H1 (cell line): ENCODE results near the gene CDHR2. TPM values are rescaled to one million over a fixed set of nuclear protein-coding genes. Genes with fewer than 3 reads are reported as not detected.

Experiments used
- CTCF ChIA-PET: fragments of 300-600 bp; sonication (Branson Sonifier 250); formaldehyde crosslinking; loops from one replicate; lab custom pipeline; 2021; ENCODE audit not compliant: partially characterized antibody; lab: Charles Lee
- POLR2A ChIA-PET: fragments of 300-600 bp; sonication (Branson Sonifier 250); formaldehyde crosslinking; loops from one replicate; lab custom pipeline; 2021; ENCODE audit warnings: inconsistent platforms; ENCODE audit not compliant: partially characterized antibody; lab: Charles Lee
- DNase-seq, 2 experiments: peaks; one replicate each; pipeline versions ENCODE4 v3.0.0 to v3.0.0-alpha.2; 2010 to 2022; ENCODE audit warnings: low spot score in 2 of 2, low read depth in 1 of 2, mixed read lengths in 1 of 2
- FAIRE-seq: peaks from 2 replicates; lab custom pipeline; 2011; peaks lifted over from hg19 to GRCh38; lab: Jason Lieb, UNC
- H2AFZ ChIP-seq: 2 replicates; pipeline ENCODE4 v1.8.1; 2012; ENCODE audit warnings: low read length, inconsistent platforms
- H2AK5ac ChIP-seq: 2 replicates; pipeline ENCODE4 v1.6.1; 2013; ENCODE audit warnings: low read depth, low read length
- H2BK120ac ChIP-seq: replicated peaks from 2 replicates; pipeline ENCODE3; 2013; ENCODE audit warnings: low read depth, low read length, inconsistent platforms
- H2BK12ac ChIP-seq: 2 replicates; pipeline ENCODE4 v1.6.1; 2013; ENCODE audit warnings: low read depth, low read length
- H2BK15ac ChIP-seq: 2 replicates; pipeline ENCODE4 v1.6.1; 2013; ENCODE audit warnings: low read length
- H2BK20ac ChIP-seq: 2 replicates; pipeline ENCODE4 v1.6.1; 2013; ENCODE audit warnings: low read length
- H2BK5ac ChIP-seq: 2 replicates; pipeline ENCODE4 v1.6.1; 2013; ENCODE audit warnings: low read depth, low read length
- H3K14ac ChIP-seq: 2 replicates; pipeline ENCODE4 v1.6.1; 2013; ENCODE audit warnings: inconsistent platforms; ENCODE audit not compliant: insufficient read length
- H3K18ac ChIP-seq: 2 replicates; pipeline ENCODE4 v1.6.1; 2013; ENCODE audit warnings: low read length; ENCODE audit errors: extremely low read depth
- H3K23ac ChIP-seq: 2 replicates; pipeline ENCODE4 v1.6.1; 2013; ENCODE audit warnings: inconsistent platforms; ENCODE audit not compliant: insufficient read length
- H3K23me2 ChIP-seq: 2 replicates; pipeline ENCODE4 v1.6.1; 2013; ENCODE audit warnings: low read depth, low read length
- H3K27ac ChIP-seq: 2 replicates; pipeline ENCODE4 v1.6.1; 2011; ENCODE audit warnings: low read depth, low read length, inconsistent platforms
- H3K27me3 ChIP-seq, 4 experiments: replicated peaks in 1 of 4; 1 replicate in 1 of 4; 2 replicates in 3 of 4; pipeline versions ENCODE4 v1.6.1 to v1.8.1; 2011 to 2013; ENCODE audit warnings: low read length in 3 of 4, mild to moderate bottlenecking in 3 of 4, inconsistent platforms in 2 of 4, mixed read lengths in 2 of 4, moderate library complexity in 1 of 4; ENCODE audit not compliant: control insufficient read depth in 3 of 4, insufficient read depth in 3 of 4; ENCODE audit errors: extremely low read depth in 1 of 4
- H3K36me3 ChIP-seq, 4 experiments: 2 replicates each; pipeline versions ENCODE4 v1.6.1 to v1.8.1; 2011 to 2013; ENCODE audit warnings: mild to moderate bottlenecking in 4 of 4, low read length in 3 of 4, moderate library complexity in 2 of 4, control low read depth in 1 of 4, inconsistent platforms in 1 of 4; ENCODE audit not compliant: insufficient read depth in 4 of 4, control insufficient read depth in 2 of 4
- H3K4ac ChIP-seq: replicated peaks from 2 replicates; pipeline ENCODE3; 2013; ENCODE audit warnings: low read length, low read depth, mixed read lengths, inconsistent platforms; ENCODE audit not compliant: insufficient read length
- H3K4me1 ChIP-seq, 4 experiments: replicated peaks in 1 of 4; 1 replicate in 1 of 4; 2 replicates in 3 of 4; pipeline versions ENCODE4 v1.6.1 to v1.8.1; 2011 to 2013; ENCODE audit warnings: low read length in 3 of 4, inconsistent platforms in 2 of 4, mixed read lengths in 1 of 4; ENCODE audit not compliant: insufficient read depth in 4 of 4, control insufficient read depth in 3 of 4
- H3K4me2 ChIP-seq, 2 experiments: 2 replicates each; pipeline versions ENCODE4 v1.6.1 to v1.8.1; 2011 to 2013; ENCODE audit warnings: low read depth in 2 of 2, low read length in 2 of 2, control low read depth in 1 of 2, inconsistent platforms in 1 of 2, mild to moderate bottlenecking in 1 of 2; ENCODE audit not compliant: insufficient read depth in 1 of 2
- H3K4me3 ChIP-seq, 4 experiments: fragments of 200-600, 300-600 bp in 1 of 4; sonication (generic), shearing (Covaris generic), sonication (Bioruptor Twin) in 1 of 4; 2 replicates each; pipeline versions ENCODE4 v1.5.1 to v1.8.1; 2011 to 2016; ENCODE audit warnings: low read length in 4 of 4, low read depth in 3 of 4, control low read depth in 2 of 4, inconsistent platforms in 2 of 4, mild to moderate bottlenecking in 2 of 4, mixed read lengths in 1 of 4, moderate library complexity in 1 of 4; ENCODE audit not compliant: insufficient read depth in 2 of 4; ENCODE audit errors: extremely low read depth in 1 of 4
- H3K56ac ChIP-seq: replicated peaks from 2 replicates; pipeline ENCODE3; 2013; ENCODE audit warnings: low read depth, mild to moderate bottlenecking, mixed read lengths, low read length, inconsistent platforms; ENCODE audit not compliant: insufficient read length
- H3K79me1 ChIP-seq: 2 replicates; pipeline ENCODE4 v1.6.1; 2013; ENCODE audit warnings: low read depth, low read length, control low read depth
- H3K79me2 ChIP-seq, 2 experiments: 2 replicates each; pipeline versions ENCODE4 v1.6.1 to v1.8.1; 2012 to 2013; ENCODE audit warnings: low read length in 2 of 2, mild to moderate bottlenecking in 2 of 2, inconsistent platforms in 1 of 2; ENCODE audit not compliant: insufficient read depth in 2 of 2, control insufficient read depth in 1 of 2
- H3K9ac ChIP-seq, 4 experiments: replicated peaks in 1 of 4; 1 replicate in 1 of 4; 2 replicates in 3 of 4; pipeline versions ENCODE4 v1.6.1 to v1.8.1; 2011 to 2013; ENCODE audit warnings: low read depth in 3 of 4, low read length in 3 of 4, control low read depth in 2 of 4, mild to moderate bottlenecking in 2 of 4, moderate library complexity in 2 of 4, inconsistent platforms in 1 of 4; ENCODE audit errors: extremely low read depth in 1 of 4
- H3K9me3 ChIP-seq, 2 experiments: 2 replicates each; pipeline versions ENCODE4 v1.6.1 to v1.8.1; 2012 to 2013; ENCODE audit warnings: mild to moderate bottlenecking in 2 of 2, moderate library complexity in 2 of 2, control low read depth in 1 of 2, inconsistent platforms in 1 of 2, low read depth in 1 of 2, low read length in 1 of 2, mixed read lengths in 1 of 2; ENCODE audit not compliant: insufficient read depth in 2 of 2
- H4K20me1 ChIP-seq, 2 experiments: replicated peaks in 1 of 2; 2 replicates each; pipeline versions ENCODE3 to v1.8.1; 2011 to 2013; ENCODE audit warnings: inconsistent platforms in 2 of 2, low read length in 2 of 2, mild to moderate bottlenecking in 1 of 2; ENCODE audit not compliant: insufficient read depth in 2 of 2, control insufficient read depth in 1 of 2
- H4K5ac ChIP-seq: 2 replicates; pipeline ENCODE4 v1.6.1; 2013; ENCODE audit warnings: low read length, low read depth, mixed read lengths, inconsistent platforms; ENCODE audit not compliant: insufficient read length
- H4K8ac ChIP-seq: 2 replicates; pipeline ENCODE4 v1.8.0; 2013; ENCODE audit warnings: mild to moderate bottlenecking, moderate library complexity, low read length, inconsistent platforms; ENCODE audit not compliant: insufficient read depth; ENCODE audit errors: extremely low read depth
- H4K91ac ChIP-seq: replicated peaks from 2 replicates; pipeline ENCODE3; 2013; ENCODE audit warnings: low read length, mixed read lengths, inconsistent platforms; ENCODE audit not compliant: insufficient read length
- ATF2 ChIP-seq: IDR thresholded peaks from 2 replicates; pipeline ENCODE4 v1.6.1; 2012; ENCODE audit warnings: low read length, inconsistent platforms
- CHD2 ChIP-seq: IDR thresholded peaks from 2 replicates; pipeline ENCODE4 v1.6.1; 2012; ENCODE audit warnings: low read length, improper control_type of control experiment
- NANOG ChIP-seq: IDR thresholded peaks from 2 replicates; pipeline ENCODE4 v1.6.1; 2011; ENCODE audit warnings: low read length, low read depth, mild to moderate bottlenecking, inconsistent platforms; ENCODE audit not compliant: insufficient read depth, poor library complexity, severe bottlenecking
- RBBP5 ChIP-seq: IDR thresholded peaks from 2 replicates; pipeline ENCODE4 v1.7.1; 2012; ENCODE audit warnings: low read depth, mild to moderate bottlenecking, inconsistent platforms, low read length, moderate library complexity, borderline replicate concordance
- SRF ChIP-seq: IDR thresholded peaks from 2 replicates; pipeline ENCODE4 v1.6.1; 2011; ENCODE audit warnings: mild to moderate bottlenecking, low read depth, low read length, moderate library complexity
- TAF7 ChIP-seq: optimal IDR thresholded peaks from 2 replicates; pipeline ENCODE3; 2011; ENCODE audit warnings: low read depth, mild to moderate bottlenecking, inconsistent platforms, low read length, moderate library complexity, borderline replicate concordance
- YY1 ChIP-seq: IDR thresholded peaks from 2 replicates; pipeline ENCODE4 v1.6.1; 2011; ENCODE audit warnings: low read depth, mild to moderate bottlenecking, low read length
- WGBS, 2 experiments: shearing (Covaris generic) in 1 of 2; methylation state at CpG; one replicate each; pipeline versions ENCODE4 v1.1.6 to v1.1.7; 2013 to 2015; ENCODE audit warnings: low lambda C conversion rate in 2 of 2, mixed read lengths in 2 of 2, inconsistent platforms in 1 of 2, low coverage in 1 of 2, missing lambda C conversion rate in 1 of 2; ENCODE audit not compliant: insufficient replicate concordance in 2 of 2, insufficient coverage in 1 of 2, insufficient read length in 1 of 2; ENCODE audit errors: extremely low coverage in 1 of 2, missing lambda C conversion rate in 1 of 2; 5-methylcytosine and 5-hydroxymethylcytosine counted together
- polyA plus RNA-seq, 7 experiments: library from polyadenylated mRNA; depleted of rRNA in 3 of 7; stranded (reverse) in 5 of 7; unstranded in 2 of 7; fragments of >200 nt in 5 of 7; fragments of 200-250 nt in 2 of 7; gene quantifications; 1 replicate in 5 of 7; 2 replicates in 1 of 7; 4 replicates in 1 of 7; pipeline versions ENCODE4 v1.2.1 to v1.2.3, GENCODE V29; 2011 to 2013; ENCODE audit warnings: missing spikeins in 2 of 7, mixed read lengths in 2 of 7
- total RNA-seq: library from RNA; stranded (reverse); fragmentation: NEBNext Ultra II Directional; extraction: Animal tissue kit (Norgen Biotek cat#: 25700); gene quantifications from 2 replicates; pipeline ENCODE4 v1.2.1, GENCODE V29; 2021

CDHR2 gene
- total and polyA plus RNA-seq, 2 of the 8 experiments (the other 6 are each of a cell fraction or from before 2014, with no cell fraction given): 0.02 to 0.43 TPM

- Histone ChIP-seq H4K5ac (no peak overlapping the region), H3K4me3 (no peak overlapping the region), H3K27ac (no peak overlapping the region), H3K4ac (no peak overlapping the region), H2AK5ac (no peak overlapping the region), H3K4me2 (no peak overlapping the region), H2BK120ac (no peak overlapping the region), H3K18ac (no peak overlapping the region), H3K4me1 (peaks cover 0 to 1% (median under 1%) of the 10 kb centered on the region in 4 experiments; a peak in 1 of 7 replicates), H2BK12ac (no peak overlapping the region), H3K14ac (no peak overlapping the region), H2BK5ac (no peak overlapping the region), H4K20me1 (peaks cover 0 to 2% of the 10 kb centered on the region in 2 experiments), H3K79me1 (no peaks in the 10 kb centered on the region), H2AFZ (no peak overlapping the region), H3K56ac (no peak overlapping the region), H3K79me2 (no peaks in the 10 kb centered on the region), H3K27me3 (no peaks in the 10 kb centered on the region; a peak in 1 of 7 replicates)
- POLR2A ChIA-PET: no interaction called here
- FAIRE-seq: no peak
- no peak for DNase-seq
- no peak for TF ChIP-seq CHD2
- TF ChIP-seq YY1: no peak
- TF ChIP-seq SRF: no peak
- no peak for TF ChIP-seq ATF2
- no peak for TF ChIP-seq NANOG
- TF ChIP-seq TAF7: no peak
- no peak for TF ChIP-seq RBBP5
- TF ChIP-seq, all 59 proteins: peak for 0
- Histone ChIP-seq H2BK15ac (no peak overlapping the region), H3K23me2 (peaks cover under 1% of the 10 kb centered on the region; the same call in 1 of the 2 replicates), H4K8ac (no peak overlapping the region), H3K9ac (no peak overlapping the region), H4K91ac (no peak overlapping the region), H3K9me3 (peaks cover 10 to 22% of the 10 kb centered on the region in 2 experiments), H3K36me3 (no peaks in the 10 kb centered on the region), H3K23ac (no peak overlapping the region), H2BK20ac (no peak overlapping the region)
- WGBS, 2 experiments: 88% methylated on average over 4 of the region's 4 CpGs; no CpG with 5 or more reads in 1 of the 2 experiments
- CTCF ChIA-PET: interaction anchor here (0.6 to 2.6 kb wide), 4 partner anchors 8 to 17 kb away, joined by 3 to 13 read pairs (median 3); no protein-coding TSS in a partner anchor
Measured at GRCh38 chr5:176583076-176583475, 33.9 kb downstream of the CDHR2 start.
